BE2C (cell line): ENCODE measurements around the gene MYO7B.

Source experiments
- DNase-seq: peaks from one replicate; pipeline ENCODE4 v3.0.0-alpha.2; 2020
- H3K27me3 ChIP-seq: fragments of 250-450 bp; sonication (Bioruptor Pico); 2 replicates; pipeline ENCODE4 v1.5.1; 2020; ENCODE audit warnings: mild to moderate bottlenecking
- H3K36me3 ChIP-seq: fragments of 250-450 bp; sonication (Bioruptor Pico); 2 replicates; pipeline ENCODE4 v1.5.1; 2020; ENCODE audit warnings: mild to moderate bottlenecking
- H3K4me1 ChIP-seq: fragments of 250-450 bp; sonication (Bioruptor Pico); 2 replicates; pipeline ENCODE4 v1.5.1; 2020
- H3K4me3 ChIP-seq: 2 replicates; pipeline ENCODE4 v1.5.1; 2011; ENCODE audit warnings: low read depth, low read length
- H3K9me3 ChIP-seq: fragments of 250-450 bp; sonication (Bioruptor Pico); 2 replicates; pipeline ENCODE4 v1.5.1; 2020
- CTCF ChIP-seq: IDR thresholded peaks from 2 replicates; pipeline ENCODE4 v1.5.1; 2012; ENCODE audit warnings: mild to moderate bottlenecking, low read depth, low read length

MYO7B gene

DNA sequence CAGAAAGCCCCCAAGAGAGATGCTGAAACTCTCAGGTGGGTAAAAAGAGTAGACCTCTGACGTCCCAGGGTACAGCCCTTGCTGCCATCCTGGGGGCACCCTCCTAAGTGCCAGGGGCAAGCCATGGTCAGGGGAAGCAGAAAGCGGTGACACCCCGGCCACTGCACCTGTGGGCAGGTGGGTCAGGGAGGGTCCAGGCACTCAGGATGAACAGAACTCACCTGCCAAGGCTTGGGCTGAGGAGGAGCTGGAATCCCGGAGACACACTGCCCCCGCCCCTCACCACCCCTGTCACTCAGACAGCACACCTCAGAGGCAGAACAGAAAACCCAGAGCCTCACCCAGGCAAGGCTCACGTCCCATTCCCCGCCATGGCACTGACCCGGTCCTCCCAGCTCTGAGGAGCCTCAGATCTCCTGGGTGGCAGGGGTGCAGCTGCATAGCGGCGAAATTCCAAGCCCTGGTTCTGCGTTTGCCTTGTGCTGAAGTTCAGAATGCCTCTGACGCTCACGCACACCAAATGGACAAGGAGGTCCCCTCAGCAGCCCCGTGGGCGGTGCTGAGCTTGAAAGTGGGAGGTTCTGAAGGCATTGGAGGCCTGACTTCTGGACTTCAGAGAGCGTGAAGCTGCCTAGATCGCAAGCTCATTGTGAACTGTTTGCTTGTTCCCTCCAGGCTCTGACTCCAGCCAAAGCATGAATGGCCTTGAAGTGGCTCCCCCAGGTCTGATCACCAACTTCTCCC lies 114.7 kb downstream of the MYO7B start:
- TF ChIP-seq CTCF, result no peak
- H3K9me3 ChIP-seq, result no peaks in the 10 kb centered on the region
- H3K4me1 ChIP-seq, result peaks cover 12% of the 10 kb centered on the region
- DNase-seq, result no peak
- no peaks in the 10 kb centered on the region for H3K27me3 ChIP-seq
- H3K36me3 ChIP-seq, result no peaks in the 10 kb centered on the region
- H3K4me3 ChIP-seq, result no peak overlapping the region

GRCh38 chr2:127650785-127651380 lies 115.4 kb downstream of the MYO7B start:
- no peak for DNase-seq
- H3K36me3 ChIP-seq, result no peaks in the 10 kb centered on the region
- no peak for TF ChIP-seq CTCF
- H3K9me3 ChIP-seq, result no peaks in the 10 kb centered on the region
- no peak overlapping the region for H3K4me3 ChIP-seq
- no peaks in the 10 kb centered on the region for H3K27me3 ChIP-seq
- H3K4me1 ChIP-seq, result peaks cover 12% of the 10 kb centered on the region

- no peak for TF ChIP-seq CTCF
- no peaks in the 10 kb centered on the region for H3K9me3 ChIP-seq
- peaks cover 12% of the 10 kb centered on the region for H3K4me1 ChIP-seq
- H3K27me3 ChIP-seq, result no peaks in the 10 kb centered on the region
- no peaks in the 10 kb centered on the region for H3K36me3 ChIP-seq
- H3K4me3 ChIP-seq, result no peak overlapping the region
- no peak for DNase-seq
These were observed 115.9 kb downstream of the MYO7B start for GRCh38 chr2:127651381-127651809.

GRCh38 chr2:127651971-127652550 lies 116.6 kb downstream of the MYO7B start:
- peak; percentile 86 for DNase-seq
- no peak for TF ChIP-seq CTCF
- Histone ChIP-seq H3K36me3 (no peaks in the 10 kb centered on the region), H3K9me3 (no peaks in the 10 kb centered on the region), H3K4me3 (no peak overlapping the region), H3K4me1 (peaks cover 12% of the 10 kb centered on the region), H3K27me3 (no peaks in the 10 kb centered on the region)

- no peaks in the 10 kb centered on the region for H3K27me3 ChIP-seq
These were observed 117.4 kb downstream of the MYO7B start for GRCh38 chr2:127652786-127653357.

More at GRCh38 chr2:127652786-127653357, 117.4 kb downstream of the MYO7B start:
- H3K4me1 ChIP-seq, result peaks cover 12% of the 10 kb centered on the region
- no peaks in the 10 kb centered on the region for H3K36me3 ChIP-seq
- no peak for DNase-seq
- no peak overlapping the region for H3K4me3 ChIP-seq
- no peaks in the 10 kb centered on the region for H3K9me3 ChIP-seq
- no peak for TF ChIP-seq CTCF
